ENCODE data around the gene CCDC51. TPM values are rescaled to one million over a fixed set of nuclear protein-coding genes. Genes with fewer than 3 reads are reported as not detected.

The CCDC51 gene
- total RNA-seq, 1 donor from 2014 or later, result 39.2 TPM

GRCh38 chr3:48411041-48411588 lies 28.8 kb downstream of the CCDC51 start:
- TF ChIP-seq CTCF (IDR thresholded peaks at IDR 0.05; ENCODE audit: insufficient read depth, low read length, poor library complexity, severe bottlenecking), result no peak
- Histone ChIP-seq H3K36me3 (ENCODE audit: control insufficient read depth, insufficient read depth, low read length) (peaks cover 16% of the 10 kb centered on the region), H3K27me3 (ENCODE audit: control insufficient read depth, insufficient read depth, low read length) (no peaks in the 10 kb centered on the region), H3K4me3 (ENCODE audit: low read depth, low read length) (no peak overlapping the region)
- no peak for DNase-seq (ENCODE audit: low read depth)

- peaks cover 16% of the 10 kb centered on the region for H3K36me3 ChIP-seq (ENCODE audit: control insufficient read depth, insufficient read depth, low read length)
- H3K27me3 ChIP-seq (ENCODE audit: control insufficient read depth, insufficient read depth, low read length), result no peaks in the 10 kb centered on the region
- no peak overlapping the region for H3K4me3 ChIP-seq (ENCODE audit: low read depth, low read length)
- no peak for DNase-seq (ENCODE audit: low read depth)
- TF ChIP-seq CTCF (IDR thresholded peaks at IDR 0.05; ENCODE audit: insufficient read depth, low read length, poor library complexity, severe bottlenecking), result no peak
Measured at GRCh38 chr3:48410205-48411040, 29.5 kb downstream of the CCDC51 start.

- Histone ChIP-seq H3K4me3 (ENCODE audit: low read depth, low read length) (no peak overlapping the region), H3K36me3 (ENCODE audit: control insufficient read depth, insufficient read depth, low read length) (peaks cover 16% of the 10 kb centered on the region), H3K27me3 (ENCODE audit: control insufficient read depth, insufficient read depth, low read length) (no peaks in the 10 kb centered on the region)
- no peak for DNase-seq (ENCODE audit: low read depth)
- no peak for TF ChIP-seq CTCF (IDR thresholded peaks at IDR 0.05; ENCODE audit: insufficient read depth, low read length, poor library complexity, severe bottlenecking)
Measured at GRCh38 chr3:48409291-48410201, 30.4 kb downstream of the CCDC51 start.

- peak; percentile 12 for TF ChIP-seq CTCF (IDR thresholded peaks at IDR 0.05; ENCODE audit: insufficient read depth, low read length, poor library complexity, severe bottlenecking)
- Histone ChIP-seq H3K36me3 (ENCODE audit: control insufficient read depth, insufficient read depth, low read length) (peaks cover 14% of the 10 kb centered on the region), H3K27me3 (ENCODE audit: control insufficient read depth, insufficient read depth, low read length) (no peaks in the 10 kb centered on the region), H3K4me3 (ENCODE audit: low read depth, low read length) (no peak overlapping the region)
- DNase-seq (ENCODE audit: low read depth), result no peak
Measured at GRCh38 chr3:48408823-48409281, 31.1 kb downstream of the CCDC51 start.

- TF ChIP-seq CTCF (IDR thresholded peaks at IDR 0.05; ENCODE audit: insufficient read depth, low read length, poor library complexity, severe bottlenecking), result no peak
- H3K4me3 ChIP-seq (ENCODE audit: low read depth, low read length), result no peak overlapping the region
- DNase-seq (ENCODE audit: low read depth), result no peak
- peaks cover 14% of the 10 kb centered on the region for H3K36me3 ChIP-seq (ENCODE audit: control insufficient read depth, insufficient read depth, low read length)
- H3K27me3 ChIP-seq (ENCODE audit: control insufficient read depth, insufficient read depth, low read length), result no peaks in the 10 kb centered on the region
Measured at GRCh38 chr3:48407542-48408099, 32.3 kb downstream of the CCDC51 start.

Data from kidney epithelial cell (primary cell).